Activated CD8-positive, alpha-beta memory T cell treated with anti-CD3 and anti-CD28 coated beads for 48 hours (primary cell): ENCODE measurements around the gene TFB1M.

Experiments
- DNase-seq, 3 experiments: peaks; one replicate each; pipeline ENCODE4 v3.0.0-alpha.2; 2020; ENCODE audit warnings: low read depth in 2 of 3, low spot score in 2 of 3

TFB1M gene

GRCh38 chr6:155213611-155214372 is 100.5 kb downstream of the TFB1M start:
- no peak for DNase-seq

GRCh38 chr6:155212616-155213380 is 101.5 kb downstream of the TFB1M start:
- no peak for DNase-seq

- no peak for DNase-seq
Observed at GRCh38 chr6:155212106-155212505, 102.2 kb downstream of the TFB1M start.

GRCh38 chr6:155207223-155207622 is 107.1 kb downstream of the TFB1M start:
- DNase-seq: no peak
